ENCODE data around the gene GOLM1.
"Not testable (repeated sequence)": the region's sequence is repeated elsewhere in the genome, so short reads cannot be mapped to it uniquely, and the experiment has no call there.

GOLM1 gene

GRCh38 chr9:86091477-86091876, 7.9 kb downstream of the GOLM1 start:
- no peak for DNase-seq

GRCh38 chr9:86082870-86083269, 16.5 kb downstream of the GOLM1 start:
- DNase-seq, result no peak

GRCh38 chr9:86079865-86080469, 19.4 kb downstream of the GOLM1 start:
- DNase-seq, result peak in 2 of 56 donors; percentile 6 to 12

GRCh38 chr9:86079421-86079831, 19.9 kb downstream of the GOLM1 start:
- DNase-seq, result peak in 1 of 56 donors; percentile 11

GRCh38 chr9:86078731-86079130, 20.6 kb downstream of the GOLM1 start:
- no peak for DNase-seq

GRCh38 chr9:86077276-86077675, 22.1 kb downstream of the GOLM1 start:
- peak in 1 of 56 donors; percentile 30 for DNase-seq

- DNase-seq, result no peak
These were observed 23.9 kb downstream of the GOLM1 start for GRCh38 chr9:86075132-86076109.

GRCh38 chr9:86073839-86074238, 25.5 kb downstream of the GOLM1 start:
- no peak for DNase-seq

- DNase-seq, result peak in 1 of 56 donors; percentile 7
These were observed 26.9 kb downstream of the GOLM1 start for GRCh38 chr9:86072394-86072877.

GRCh38 chr9:86069206-86069869, 30.0 kb downstream of the GOLM1 start:
- no peak for DNase-seq

- DNase-seq, result peak in 6 of 56 donors; percentile 6 to 24 (median 19)
These were observed 35.1 kb downstream of the GOLM1 start for GRCh38 chr9:86064220-86064619.

GRCh38 chr9:86062845-86063693, 36.3 kb downstream of the GOLM1 start:
- no peak for DNase-seq

- DNase-seq, result no peak
These were observed 37.2 kb downstream of the GOLM1 start for GRCh38 chr9:86061972-86062739.

GRCh38 chr9:86057491-86057890, 41.9 kb downstream of the GOLM1 start:
- DNase-seq, result no peak

GRCh38 chr9:86054695-86055094, 44.7 kb downstream of the GOLM1 start:
- DNase-seq, result no peak

GRCh38 chr9:86052556-86053468, 46.5 kb downstream of the GOLM1 start:
- no peak for DNase-seq

- DNase-seq, result not testable (repeated sequence)
These were observed 51.2 kb downstream of the GOLM1 start for GRCh38 chr9:86048018-86048742.

- no peak for DNase-seq
These were observed 52.0 kb downstream of the GOLM1 start for GRCh38 chr9:86047361-86047760.
